Ramos (cell line): Measurements from ENCODE around the gene EDEM2.
"Not testable (repeated sequence)": the region's sequence is repeated elsewhere in the genome, so short reads cannot be mapped to it uniquely, and the experiment has no call there.

Experiments used
- in situ Hi-C: fragments of 300-500 bp; cut with MboI; formaldehyde crosslinking; loops from one replicate; pipeline ENCODE4 v1.14.3; 2022; ENCODE audit warnings: low sequenced_read_pairs; ENCODE audit not compliant: unreplicated experiment

EDEM2 gene

GRCh38 chr20:35091816-35092523, 55.2 kb downstream of the EDEM2 start:
- in situ Hi-C loops = no loop called here

GRCh38 chr20:35088231-35089145, 58.6 kb downstream of the EDEM2 start:
- in situ Hi-C loops = no loop called here

DNA sequence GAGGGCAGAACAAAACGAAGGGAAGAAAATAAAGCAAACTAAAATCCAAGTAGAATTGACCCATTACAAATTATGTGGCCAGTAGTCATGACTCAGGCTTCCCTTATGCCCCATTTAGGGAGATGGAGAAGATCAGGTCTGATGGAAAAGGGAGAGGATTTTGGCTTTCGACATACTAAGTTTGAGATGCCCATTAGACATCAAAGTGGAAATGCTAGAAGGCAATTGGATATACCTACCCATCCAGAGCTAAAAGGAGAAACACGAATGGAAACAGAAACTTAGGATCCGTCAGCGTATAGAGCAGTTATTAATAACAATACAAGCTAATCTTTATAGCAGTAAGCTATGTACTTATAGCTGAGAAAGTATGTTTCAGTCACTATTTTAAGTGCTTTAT, 59.3 kb downstream of the EDEM2 start:
- in situ Hi-C loops = no loop called here

GRCh38 chr20:35087355-35087754, 59.8 kb downstream of the EDEM2 start:
- in situ Hi-C loops = no loop called here

GRCh38 chr20:35085477-35086225, 61.5 kb downstream of the EDEM2 start:
- in situ Hi-C loops = no loop called here

GRCh38 chr20:35084998-35085397, 62.1 kb downstream of the EDEM2 start:
- in situ Hi-C loops = no loop called here

DNA sequence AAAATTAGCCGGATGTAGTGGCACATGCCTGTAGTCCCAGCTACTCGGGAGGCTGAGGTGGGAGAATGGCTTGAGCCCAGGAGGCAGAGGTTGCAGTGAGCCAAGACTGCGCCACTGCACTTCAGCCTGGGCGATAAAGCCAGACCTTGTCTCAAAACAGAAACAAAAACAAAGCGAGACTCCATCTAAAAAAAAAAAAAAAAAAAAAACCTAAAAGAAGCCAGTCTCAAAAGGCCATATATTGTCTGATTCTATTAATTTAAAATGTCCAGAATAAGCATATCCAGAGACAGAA, 66.8 kb downstream of the EDEM2 start:
- in situ Hi-C loops = not testable (repeated sequence)

GRCh38 chr20:35079472-35080347, 67.4 kb downstream of the EDEM2 start:
- in situ Hi-C loops = no loop called here

DNA sequence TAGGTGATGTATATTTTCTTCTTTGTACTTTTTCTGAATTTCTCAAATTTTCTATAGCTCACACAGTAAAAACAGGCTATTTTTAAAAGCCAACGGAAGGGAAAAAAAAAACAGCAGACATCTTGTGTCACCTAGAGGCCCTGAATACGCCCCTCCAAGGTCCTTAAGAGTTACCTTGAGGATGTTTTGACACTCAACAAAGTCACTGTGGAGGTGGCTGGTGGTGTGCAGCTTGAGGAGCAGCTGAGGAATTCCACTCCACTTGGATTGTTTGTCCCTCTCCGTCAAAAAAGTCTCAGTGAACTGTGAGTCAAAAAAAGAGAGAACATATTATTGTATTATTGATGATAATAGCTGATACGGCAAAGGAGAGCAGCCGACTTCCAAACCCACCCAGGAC, 69.3 kb downstream of the EDEM2 start:
- in situ Hi-C loops = no loop called here

- in situ Hi-C loops = no loop called here
These were observed 69.8 kb downstream of the EDEM2 start for GRCh38 chr20:35077341-35077740.

- in situ Hi-C loops = not testable (repeated sequence)
These were observed 75.5 kb downstream of the EDEM2 start for GRCh38 chr20:35071436-35072153.

DNA sequence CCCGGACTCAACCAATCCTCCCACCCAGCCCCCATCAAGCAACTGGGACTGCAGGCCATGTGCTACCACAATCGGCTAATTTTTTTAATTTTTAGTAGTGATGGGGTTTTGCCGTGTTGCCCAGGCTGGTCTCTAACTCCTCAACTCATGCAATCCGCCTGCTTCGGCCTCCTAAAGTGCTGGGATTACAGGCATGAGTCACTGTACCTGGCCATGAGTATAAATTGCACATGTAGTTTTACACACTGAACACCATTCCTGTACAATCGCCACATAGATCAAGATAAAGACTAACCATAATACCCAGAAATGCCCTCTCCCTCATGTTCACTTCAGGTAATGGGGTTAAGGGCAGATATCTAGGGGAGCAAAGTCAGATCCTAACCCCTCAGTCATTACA, 80.9 kb downstream of the EDEM2 start:
- in situ Hi-C loops = loop anchor here (10.0 kb wide), 1 partner anchor 59 kb away; no protein-coding TSS in a partner anchor
